Mesenchymal stem cell (in vitro differentiated cells and primary cell): Measurements from ENCODE around the gene PRKG1.

ENCODE experiments used
- DNase-seq: peaks from one replicate; pipeline ENCODE4 v3.0.0-alpha.2; 2013
- H2AFZ ChIP-seq: one replicate; pipeline ENCODE4 v1.6.1; 2013; ENCODE audit warnings: low read depth, mild to moderate bottlenecking, control low read depth, inconsistent platforms, low read length, moderate library complexity
- H2AK5ac ChIP-seq: 2 replicates; pipeline ENCODE4 v1.6.1; 2013; ENCODE audit warnings: low read length, moderate library complexity, mild to moderate bottlenecking, inconsistent platforms; ENCODE audit not compliant: severe bottlenecking
- H2BK120ac ChIP-seq: one replicate; pipeline ENCODE4 v1.6.1; 2013; ENCODE audit warnings: low read depth, mild to moderate bottlenecking, inconsistent platforms, low read length, moderate library complexity
- H2BK12ac ChIP-seq, 2 experiments: one replicate each; pipeline ENCODE4 v1.6.1; 2013; ENCODE audit warnings: inconsistent platforms in 2 of 2, low read length in 2 of 2, mild to moderate bottlenecking in 2 of 2, moderate library complexity in 2 of 2, control low read depth in 1 of 2
- H2BK15ac ChIP-seq: one replicate; pipeline ENCODE4 v1.6.1; 2013; ENCODE audit warnings: mild to moderate bottlenecking, low read depth, inconsistent platforms; ENCODE audit not compliant: poor library complexity, severe bottlenecking
- H2BK5ac ChIP-seq: 2 replicates; pipeline ENCODE4 v1.6.1; 2013; ENCODE audit warnings: low read depth, mild to moderate bottlenecking, low read length, control low read depth, inconsistent platforms; ENCODE audit not compliant: poor library complexity, severe bottlenecking
- H3K14ac ChIP-seq, 2 experiments: one replicate each; pipeline ENCODE4 v1.6.1; 2013; ENCODE audit warnings: inconsistent platforms in 2 of 2, low read length in 2 of 2, control low read depth in 1 of 2, mild to moderate bottlenecking in 1 of 2, moderate library complexity in 1 of 2
- H3K18ac ChIP-seq, 2 experiments: one replicate each; pipeline ENCODE4 v1.6.1; 2013; ENCODE audit warnings: inconsistent platforms in 2 of 2, low read length in 2 of 2, control low read depth in 1 of 2, low read depth in 1 of 2, mild to moderate bottlenecking in 1 of 2
- H3K23ac ChIP-seq, 2 experiments: one replicate each; pipeline ENCODE4 v1.6.1; 2013; ENCODE audit warnings: inconsistent platforms in 2 of 2, low read length in 2 of 2, mild to moderate bottlenecking in 2 of 2, moderate library complexity in 2 of 2, control low read depth in 1 of 2
- H3K27ac ChIP-seq: 2 replicates; pipeline ENCODE4 v1.5.1; 2013; ENCODE audit warnings: mild to moderate bottlenecking, moderate library complexity, low read length, control low read depth, inconsistent platforms; ENCODE audit not compliant: poor library complexity, severe bottlenecking
- H3K27me3 ChIP-seq, 2 experiments: 2 replicates each; pipeline versions ENCODE4 v1.6.1 to v1.7.0; 2013; ENCODE audit warnings: low read length in 2 of 2, mild to moderate bottlenecking in 2 of 2, moderate library complexity in 2 of 2, control low read depth in 1 of 2, inconsistent platforms in 1 of 2; ENCODE audit not compliant: control insufficient read depth in 1 of 2, insufficient read depth in 1 of 2
- H3K36me3 ChIP-seq, 2 experiments: 2 replicates each; pipeline versions ENCODE4 v1.6.1 to v1.7.0; 2013; ENCODE audit warnings: low read length in 2 of 2, control low read depth in 1 of 2, inconsistent platforms in 1 of 2, low read depth in 1 of 2, mild to moderate bottlenecking in 1 of 2; ENCODE audit not compliant: insufficient read depth in 2 of 2, control insufficient read depth in 1 of 2
- H3K4ac ChIP-seq, 2 experiments: one replicate each; pipeline ENCODE4 v1.6.1; 2013; ENCODE audit warnings: inconsistent platforms in 2 of 2, low read length in 2 of 2, mild to moderate bottlenecking in 2 of 2, moderate library complexity in 2 of 2, control low read depth in 1 of 2, low read depth in 1 of 2
- H3K4me1 ChIP-seq: 2 replicates; pipeline ENCODE4 v1.6.1; 2013; ENCODE audit warnings: low read depth, low read length, control low read depth; ENCODE audit not compliant: control insufficient read depth, insufficient read depth
- H3K4me2 ChIP-seq: 2 replicates; pipeline ENCODE4 v1.6.1; 2013; ENCODE audit warnings: low read length, mild to moderate bottlenecking, inconsistent platforms; ENCODE audit not compliant: poor library complexity, severe bottlenecking
- H3K4me3 ChIP-seq, 2 experiments: 2 replicates each; pipeline versions ENCODE4 v1.5.1 to v1.7.0; 2013; ENCODE audit warnings: low read length in 2 of 2, mild to moderate bottlenecking in 2 of 2, control low read depth in 1 of 2, low read depth in 1 of 2; ENCODE audit not compliant: insufficient read depth in 1 of 2
- H3K79me1 ChIP-seq: replicated peaks from 2 replicates; pipeline ENCODE4 v1.6.1; 2013; ENCODE audit warnings: mild to moderate bottlenecking, control low read depth, low read length, inconsistent platforms; ENCODE audit not compliant: poor library complexity, severe bottlenecking
- H3K9ac ChIP-seq: 2 replicates; pipeline ENCODE4 v1.7.0; 2013; ENCODE audit warnings: mild to moderate bottlenecking, low read length, moderate library complexity
- H3K9me3 ChIP-seq: 2 replicates; pipeline ENCODE4 v1.7.0; 2013; ENCODE audit warnings: mild to moderate bottlenecking, low read length; ENCODE audit not compliant: control insufficient read depth
- H4K8ac ChIP-seq: one replicate; pipeline ENCODE4 v1.6.1; 2013; ENCODE audit warnings: inconsistent platforms, mild to moderate bottlenecking, low read length, moderate library complexity
- H4K91ac ChIP-seq: one replicate; pipeline ENCODE4 v1.6.1; 2013; ENCODE audit warnings: mild to moderate bottlenecking, low read length, inconsistent platforms
- WGBS: methylation state at CpG from one replicate; pipeline ENCODE4 v1.1.7; 2013; ENCODE audit warnings: mixed read lengths; 5-methylcytosine and 5-hydroxymethylcytosine counted together

Gene PRKG1

GRCh38 chr10:51638737-51639136, 564.5 kb downstream of the PRKG1 start:
- Histone ChIP-seq H3K27ac (no peak overlapping the region), H3K79me1 (no peaks in the 10 kb centered on the region), H3K27me3 (no peaks in the 10 kb centered on the region), H2BK120ac (no peak overlapping the region), H2BK12ac (no peak overlapping the region), H2AFZ (no peak overlapping the region), H3K4me3 (no peak overlapping the region), H4K8ac (no peak overlapping the region), H3K36me3 (no peaks in the 10 kb centered on the region), H3K14ac (no peak overlapping the region), H3K9me3 (no peaks in the 10 kb centered on the region), H2AK5ac (no peak overlapping the region), H3K4me2 (no peak overlapping the region), H3K9ac (no peak overlapping the region), H2BK15ac (no peak overlapping the region), H3K23ac (no peak overlapping the region), H4K91ac (no peak overlapping the region), H3K4me1 (no peaks in the 10 kb centered on the region), H3K4ac (no peak overlapping the region), H3K18ac (no peak overlapping the region), H2BK5ac (no peak overlapping the region)
- no CpG with 5 or more reads among the region's 1 CpG for WGBS
- no peak for DNase-seq

- Histone ChIP-seq H3K27me3 (no peaks in the 10 kb centered on the region), H4K8ac (no peak overlapping the region), H3K18ac (no peak overlapping the region), H2BK15ac (no peak overlapping the region), H3K4me1 (no peaks in the 10 kb centered on the region), H3K9ac (peak overlapping the region; percentile 39), H4K91ac (no peak overlapping the region), H3K27ac (no peak overlapping the region), H2AK5ac (no peak overlapping the region), H3K79me1 (no peaks in the 10 kb centered on the region), H2BK120ac (no peak overlapping the region), H2BK12ac (no peak overlapping the region), H2BK5ac (no peak overlapping the region), H3K14ac (no peak overlapping the region), H3K4ac (no peak overlapping the region), H3K9me3 (no peaks in the 10 kb centered on the region), H2AFZ (no peak overlapping the region), H3K4me2 (no peak overlapping the region), H3K23ac (no peak overlapping the region), H3K36me3 (no peaks in the 10 kb centered on the region), H3K4me3 (no peak overlapping the region)
- no peak for DNase-seq
- no CpG with 5 or more reads among the region's 3 CpGs for WGBS
These were observed 566.0 kb downstream of the PRKG1 start for GRCh38 chr10:51640120-51640819.

GRCh38 chr10:51642581-51642980, 568.3 kb downstream of the PRKG1 start:
- Histone ChIP-seq H3K18ac (no peak overlapping the region), H3K79me1 (no peaks in the 10 kb centered on the region), H3K9me3 (no peaks in the 10 kb centered on the region), H3K14ac (no peak overlapping the region), H2BK15ac (no peak overlapping the region), H3K23ac (no peak overlapping the region), H3K4me1 (no peaks in the 10 kb centered on the region), H4K8ac (no peak overlapping the region), H3K27ac (no peak overlapping the region), H2AK5ac (no peak overlapping the region), H3K36me3 (no peaks in the 10 kb centered on the region), H3K9ac (no peak overlapping the region), H2BK120ac (no peak overlapping the region), H2BK12ac (no peak overlapping the region), H3K4me2 (no peak overlapping the region), H2BK5ac (no peak overlapping the region), H3K27me3 (no peaks in the 10 kb centered on the region), H3K4ac (no peak overlapping the region), H4K91ac (no peak overlapping the region), H2AFZ (no peak overlapping the region), H3K4me3 (no peak overlapping the region)
- WGBS, result 90% methylated on average over 3 of the region's 4 CpGs
- no peak for DNase-seq

GRCh38 chr10:51643734-51644133, 569.4 kb downstream of the PRKG1 start:
- H3K9me3 ChIP-seq, result no peaks in the 10 kb centered on the region
- no peak overlapping the region for H3K18ac ChIP-seq
- no peak overlapping the region for H4K91ac ChIP-seq
- no peaks in the 10 kb centered on the region for H3K27me3 ChIP-seq
- DNase-seq, result no peak
- H2BK15ac ChIP-seq, result no peak overlapping the region
- no peak overlapping the region for H3K4ac ChIP-seq
- no peaks in the 10 kb centered on the region for H3K4me1 ChIP-seq
- H3K23ac ChIP-seq, result no peak overlapping the region
- H2BK12ac ChIP-seq, result no peak overlapping the region
- H3K14ac ChIP-seq, result no peak overlapping the region
- H2AFZ ChIP-seq, result no peak overlapping the region
- H4K8ac ChIP-seq, result no peak overlapping the region
- no peak overlapping the region for H3K4me2 ChIP-seq
- 79% methylated on average over 3 of the region's 3 CpGs for WGBS
- H3K27ac ChIP-seq, result no peak overlapping the region
- H2BK120ac ChIP-seq, result no peak overlapping the region
- H2BK5ac ChIP-seq, result no peak overlapping the region
- no peak overlapping the region for H3K9ac ChIP-seq
- no peak overlapping the region for H3K4me3 ChIP-seq
- H3K36me3 ChIP-seq, result no peaks in the 10 kb centered on the region
- H3K79me1 ChIP-seq, result no peaks in the 10 kb centered on the region
- no peak overlapping the region for H2AK5ac ChIP-seq
